Diencephalon (tissue), 1 donor: ENCODE measurements around the gene NUMBL. TPM values are rescaled to one million over a fixed set of nuclear protein-coding genes. Genes with fewer than 3 reads are reported as not detected.

Source experiments
- small RNA-seq: library from RNA; depleted of rRNA; stranded (forward); fragments of <200 nt; gene quantifications from one replicate; pipeline ENCODE3, GENCODE V24; 2014
- total RNA-seq: library from RNA; depleted of rRNA; stranded (reverse); fragments of >200 nt; gene quantifications from one replicate; pipeline ENCODE4 v1.2.3, GENCODE V29; 2014

Gene NUMBL
- total RNA-seq, result 23.8 TPM

DNA sequence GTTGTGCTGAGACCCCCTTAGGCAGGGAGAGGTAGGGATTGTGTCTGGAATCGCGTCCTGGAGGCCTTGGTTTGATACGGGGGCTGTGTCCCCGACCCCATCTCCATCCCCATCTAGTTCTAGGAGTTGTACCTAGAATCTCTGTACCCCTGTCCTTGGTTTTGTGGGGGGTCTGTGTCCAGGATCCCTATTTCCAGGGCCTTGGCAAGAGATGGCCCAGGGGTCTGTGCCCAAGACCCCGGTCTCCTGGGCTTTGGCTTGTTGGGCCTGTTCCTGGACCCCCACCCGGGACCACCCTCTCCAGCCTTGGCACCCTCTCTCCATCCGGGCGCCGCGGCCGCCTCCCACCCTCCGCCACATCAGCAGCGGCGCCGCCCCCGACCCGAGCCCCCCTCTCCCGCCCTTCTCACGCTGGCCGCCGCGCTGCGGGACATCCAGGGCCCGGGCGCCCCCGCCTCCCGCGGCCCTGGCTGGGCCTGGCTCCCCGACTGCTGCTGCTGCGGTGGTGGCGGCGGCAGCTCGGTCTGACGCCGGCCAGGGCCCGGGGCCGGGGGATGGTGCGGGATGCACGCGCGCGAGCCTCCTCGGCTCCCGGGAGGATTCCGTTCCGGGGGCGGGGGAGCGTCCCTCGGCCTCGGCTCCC, at the start of gene NUMBL:
NUMBL (minus strand) TSS at position 602 of the 643 bp plus-strand sequence; CDS start at position 434, 168 bp downstream.

DNA sequence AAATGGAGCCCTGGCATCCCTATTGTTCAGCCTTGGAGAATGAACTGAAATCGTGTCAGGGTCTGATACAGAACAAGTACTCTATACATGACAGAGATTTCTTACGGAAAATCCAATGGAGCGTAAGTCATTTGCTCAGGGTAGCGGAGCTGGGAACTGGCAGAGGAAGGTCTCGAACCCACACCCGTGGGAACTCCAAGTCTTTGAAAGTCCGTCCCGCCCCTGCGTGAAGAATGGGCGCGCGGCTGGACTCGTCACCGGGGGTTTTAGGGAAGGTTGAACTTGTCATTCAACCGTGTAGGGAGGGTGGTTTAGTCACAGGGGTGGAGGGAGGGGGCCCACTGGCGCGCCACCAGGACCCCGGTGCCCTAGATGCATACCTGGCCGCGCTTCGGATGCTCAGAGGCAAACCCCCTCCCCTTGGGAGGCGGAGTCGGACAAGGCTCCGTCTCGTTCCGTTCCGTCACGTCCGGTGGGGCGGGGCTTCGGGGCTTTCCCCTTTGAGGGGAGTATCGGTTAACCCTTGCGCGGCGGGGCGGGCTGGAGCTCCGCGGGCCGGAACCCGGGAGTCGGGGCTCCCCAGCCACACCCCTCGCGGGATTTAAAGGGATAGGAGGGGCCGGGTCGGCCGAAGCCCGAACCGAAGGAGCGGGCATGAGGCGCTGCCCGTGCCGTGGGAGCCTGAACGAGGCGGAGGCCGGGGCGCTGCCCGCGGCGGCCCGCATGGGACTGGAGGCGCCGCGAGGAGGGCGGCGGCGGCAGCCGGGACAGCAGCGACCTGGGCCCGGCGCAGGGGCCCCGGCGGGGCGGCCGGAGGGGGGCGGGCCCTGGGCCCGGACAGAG, 26.3 kb upstream of the NUMBL start, which contains the start of the genes COQ8B and ITPKC:
COQ8B (minus strand) TSS at position 405 of the 843 bp plus-strand sequence. CDS start 2,254 bp downstream, outside the sequence.
ITPKC (plus strand) TSS at position 631 of the 843 bp plus-strand sequence; CDS start at position 655, 24 bp downstream.

Small RNA genes lying within 50 kb of the gene (small RNA-seq; reads per million reads assigned to genes)
- not detected for gene RNU6-195P

Other genes with a start within 250 kb of the NUMBL start
- 9.5 TPM for gene SERTAD3, start 246.3 kb downstream of the NUMBL start, total RNA-seq
- 21.7 TPM for gene BLVRB, start 224.9 kb downstream of the NUMBL start, total RNA-seq
- 39.7 TPM for gene SPTBN4, start 223.7 kb downstream of the NUMBL start, total RNA-seq
- 4.6 TPM for gene SHKBP1, start 113.8 kb downstream of the NUMBL start, total RNA-seq
- 35.3 TPM for gene LTBP4, start 89.3 kb downstream of the NUMBL start, total RNA-seq
- 29.8 TPM for gene COQ8B, start 26.2 kb upstream of the NUMBL start, total RNA-seq
- 8.3 TPM for gene ITPKC, start 26.5 kb upstream of the NUMBL start, total RNA-seq
- 0.46 TPM for gene ACTMAP, start 59.8 kb upstream of the NUMBL start, total RNA-seq
- gene SNRPA, start 60.6 kb upstream of the NUMBL start, total RNA-seq, result 29.3 TPM
- 1.6 TPM for gene MIA, start 84.9 kb upstream of the NUMBL start, total RNA-seq
- gene RAB4B, start 87.6 kb upstream of the NUMBL start, total RNA-seq, result 8.3 TPM
- gene EGLN2, start 108.5 kb upstream of the NUMBL start, total RNA-seq, result 57.0 TPM
- 0.23 TPM for gene CYP2A6, start 159.8 kb upstream of the NUMBL start, total RNA-seq
- gene CYP2A7, start 191.6 kb upstream of the NUMBL start, total RNA-seq, result not detected